ENCODE results near the gene TSPAN32. TPM values are rescaled to one million over a fixed set of nuclear protein-coding genes. Genes with fewer than 3 reads are reported as not detected.

Gene TSPAN32
- total RNA-seq, 2 experiments from 2014 or later, result 6.0 to 7.6 TPM

DNA sequence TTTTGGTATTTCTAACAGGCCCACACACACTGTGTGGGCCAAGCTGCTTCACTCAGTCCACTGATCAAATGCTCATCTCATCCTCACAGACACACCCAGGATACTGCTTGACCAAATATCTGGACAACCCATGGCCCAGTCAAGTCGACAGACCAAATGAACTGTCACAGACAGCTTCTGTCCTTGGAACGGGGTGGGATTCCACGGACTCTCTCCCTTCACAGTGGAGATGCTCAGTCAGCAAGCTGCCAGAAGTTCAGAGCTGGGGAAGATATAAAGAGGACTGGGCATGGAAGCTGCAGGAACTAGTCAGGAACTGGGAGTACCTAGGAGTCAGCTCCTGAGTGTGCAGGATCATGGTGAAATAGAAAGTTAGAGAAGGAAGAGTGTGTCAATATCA lies 40.7 kb downstream of the TSPAN32 start:
- H3K4me1 Mint-ChIP-seq, result no peaks in the 10 kb centered on the region
- DNase-seq, result no peak
- H3K9me3 Mint-ChIP-seq (ENCODE audit: low read depth), result peaks cover 6% of the 10 kb centered on the region
- ChIA-PET CTCF (no interaction called here), POLR2A (no interaction called here)
- H3K27me3 Mint-ChIP-seq, result peaks cover 6% of the 10 kb centered on the region
- H3K36me3 Mint-ChIP-seq (ENCODE audit: low read depth), result no peaks in the 10 kb centered on the region
- no peak overlapping the region for H3K27ac Mint-ChIP-seq
- no peak for ATAC-seq
- intact Hi-C loops (cut with DNase I, micrococcal nuclease), result no loop called here
- no peak overlapping the region for H3K4me3 Mint-ChIP-seq

GRCh38 chr11:2342981-2343380 lies 41.2 kb downstream of the TSPAN32 start:
- H3K9me3 Mint-ChIP-seq (ENCODE audit: low read depth), result peaks cover 6% of the 10 kb centered on the region
- H3K4me3 Mint-ChIP-seq, result no peak overlapping the region
- ATAC-seq, result no peak
- no peaks in the 10 kb centered on the region for H3K36me3 Mint-ChIP-seq (ENCODE audit: low read depth)
- H3K27me3 Mint-ChIP-seq, result peaks cover 4% of the 10 kb centered on the region
- DNase-seq, result no peak
- intact Hi-C loops (cut with DNase I, micrococcal nuclease), result no loop called here
- POLR2A ChIA-PET, result no interaction called here
- CTCF ChIA-PET, result no interaction called here
- H3K4me1 Mint-ChIP-seq, result no peaks in the 10 kb centered on the region
- H3K27ac Mint-ChIP-seq, result no peak overlapping the region

- Mint-ChIP-seq H3K27me3 (peaks cover 4% of the 10 kb centered on the region), H3K36me3 (ENCODE audit: low read depth) (no peaks in the 10 kb centered on the region), H3K9me3 (ENCODE audit: low read depth) (peaks cover 6% of the 10 kb centered on the region), H3K4me3 (no peak overlapping the region), H3K27ac (no peak overlapping the region), H3K4me1 (no peaks in the 10 kb centered on the region)
- intact Hi-C loops (cut with DNase I, micrococcal nuclease), result no loop called here
- ChIA-PET CTCF (no interaction called here), POLR2A (no interaction called here)
- DNase-seq (no peak), ATAC-seq (no peak)
These were observed 41.7 kb downstream of the TSPAN32 start for GRCh38 chr11:2343502-2343901.

GRCh38 chr11:2345050-2345449 lies 43.2 kb downstream of the TSPAN32 start:
- Mint-ChIP-seq H3K4me3 (no peak overlapping the region), H3K4me1 (no peaks in the 10 kb centered on the region), H3K9me3 (ENCODE audit: low read depth) (peaks cover 6% of the 10 kb centered on the region), H3K36me3 (ENCODE audit: low read depth) (no peaks in the 10 kb centered on the region), H3K27ac (no peak overlapping the region), H3K27me3 (no peaks in the 10 kb centered on the region)
- CTCF ChIA-PET, result interaction anchor here (0.9 kb wide), 1 partner anchor 75 kb away, joined by 4 read pairs; no protein-coding TSS in a partner anchor
- POLR2A ChIA-PET, result no interaction called here
- intact Hi-C loops (cut with DNase I, micrococcal nuclease), result no loop called here
- DNase-seq (no peak), ATAC-seq (no peak)

- H3K36me3 Mint-ChIP-seq (ENCODE audit: low read depth), result no peaks in the 10 kb centered on the region
- H3K4me3 Mint-ChIP-seq, result no peak overlapping the region
- no peak overlapping the region for H3K27ac Mint-ChIP-seq
- peaks cover 6% of the 10 kb centered on the region for H3K9me3 Mint-ChIP-seq (ENCODE audit: low read depth)
- intact Hi-C loops (cut with DNase I, micrococcal nuclease), result no loop called here
- ChIA-PET CTCF (no interaction called here), POLR2A (no interaction called here)
- DNase-seq (no peak), ATAC-seq (no peak)
- no peaks in the 10 kb centered on the region for H3K27me3 Mint-ChIP-seq
- H3K4me1 Mint-ChIP-seq, result no peaks in the 10 kb centered on the region
These were observed 44.2 kb downstream of the TSPAN32 start for GRCh38 chr11:2346014-2346413.

GRCh38 chr11:2346586-2347307 lies 44.9 kb downstream of the TSPAN32 start:
- H3K4me3 Mint-ChIP-seq, result no peak overlapping the region
- H3K36me3 Mint-ChIP-seq (ENCODE audit: low read depth), result no peaks in the 10 kb centered on the region
- H3K27ac Mint-ChIP-seq, result no peak overlapping the region
- POLR2A ChIA-PET, result no interaction called here
- peaks cover 6% of the 10 kb centered on the region for H3K9me3 Mint-ChIP-seq (ENCODE audit: low read depth)
- H3K27me3 Mint-ChIP-seq, result no peaks in the 10 kb centered on the region
- DNase-seq (no peak), ATAC-seq (no peak)
- intact Hi-C loops (cut with DNase I, micrococcal nuclease), result no loop called here
- H3K4me1 Mint-ChIP-seq, result no peaks in the 10 kb centered on the region
- CTCF ChIA-PET, result interaction anchor here (0.6 kb wide), 1 partner anchor 184 kb away, joined by 3 read pairs; no protein-coding TSS in a partner anchor

GRCh38 chr11:2347308-2347830 lies 45.6 kb downstream of the TSPAN32 start:
- no peak overlapping the region for H3K4me3 Mint-ChIP-seq
- no peaks in the 10 kb centered on the region for H3K4me1 Mint-ChIP-seq
- peaks cover 5% of the 10 kb centered on the region for H3K9me3 Mint-ChIP-seq (ENCODE audit: low read depth)
- ATAC-seq (no peak), DNase-seq (no peak)
- H3K36me3 Mint-ChIP-seq (ENCODE audit: low read depth), result no peaks in the 10 kb centered on the region
- H3K27me3 Mint-ChIP-seq, result no peaks in the 10 kb centered on the region
- H3K27ac Mint-ChIP-seq, result no peak overlapping the region
- ChIA-PET POLR2A (no interaction called here), CTCF (no interaction called here)
- intact Hi-C loops (cut with DNase I, micrococcal nuclease), result no loop called here

- POLR2A ChIA-PET, result no interaction called here
- DNase-seq (no peak), ATAC-seq (no peak)
- no peak overlapping the region for H3K4me3 Mint-ChIP-seq
- no peaks in the 10 kb centered on the region for H3K36me3 Mint-ChIP-seq (ENCODE audit: low read depth)
- CTCF ChIA-PET, result no interaction called here
- intact Hi-C loops (cut with DNase I, micrococcal nuclease), result no loop called here
- H3K27me3 Mint-ChIP-seq, result no peaks in the 10 kb centered on the region
- no peak overlapping the region for H3K27ac Mint-ChIP-seq
- no peaks in the 10 kb centered on the region for H3K4me1 Mint-ChIP-seq
- peaks cover 2% of the 10 kb centered on the region for H3K9me3 Mint-ChIP-seq (ENCODE audit: low read depth)
These were observed 47.2 kb downstream of the TSPAN32 start for GRCh38 chr11:2348986-2349385.

DNA sequence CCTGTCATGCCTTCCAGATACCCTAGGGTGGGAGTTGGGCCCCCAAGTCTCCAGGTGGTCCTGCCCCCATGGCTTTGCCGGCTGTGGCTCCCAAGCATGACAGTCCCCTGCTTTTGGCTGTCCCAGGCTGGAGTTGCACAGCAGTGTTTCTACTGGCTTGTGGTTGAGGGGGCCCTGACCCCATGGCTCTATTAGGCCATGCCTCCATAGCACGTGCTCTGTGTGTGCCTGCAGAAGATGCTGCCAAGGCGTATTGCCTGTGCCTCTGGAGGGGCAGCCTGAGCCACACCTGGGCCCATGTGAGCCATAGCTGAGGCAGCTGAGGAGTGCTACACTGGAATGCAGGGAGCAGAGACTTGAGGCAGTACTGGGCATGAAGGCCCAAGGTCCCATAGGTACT lies 49.9 kb downstream of the TSPAN32 start:
- Mint-ChIP-seq H3K36me3 (ENCODE audit: low read depth) (no peaks in the 10 kb centered on the region), H3K27me3 (no peaks in the 10 kb centered on the region), H3K4me3 (no peak overlapping the region), H3K4me1 (no peaks in the 10 kb centered on the region), H3K27ac (no peak overlapping the region), H3K9me3 (ENCODE audit: low read depth) (no peaks in the 10 kb centered on the region)
- intact Hi-C loops (cut with DNase I, micrococcal nuclease), result no loop called here
- DNase-seq (no peak), ATAC-seq (no peak)
- ChIA-PET POLR2A (no interaction called here), CTCF (no interaction called here)

DNA sequence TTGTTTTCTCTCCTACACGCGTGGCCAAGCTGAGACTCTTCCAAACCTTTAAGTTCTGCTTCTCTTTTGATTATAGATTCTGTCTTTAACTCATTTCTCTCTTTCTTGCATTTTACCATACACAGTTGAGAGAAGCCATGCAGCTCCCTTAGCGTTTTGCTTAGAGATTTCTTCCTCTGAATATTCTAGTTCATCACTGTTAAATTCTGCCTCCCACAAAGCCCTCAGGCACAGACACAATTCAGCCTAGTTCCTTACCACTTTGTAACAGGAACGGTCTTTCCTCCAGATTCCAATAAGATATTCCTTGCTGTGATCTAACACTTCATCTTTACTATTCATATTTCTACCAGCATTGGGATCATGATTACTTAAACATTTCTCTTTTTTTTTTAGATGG lies 50.6 kb downstream of the TSPAN32 start:
- H3K27me3 Mint-ChIP-seq, result no peaks in the 10 kb centered on the region
- ATAC-seq, result no peak

DNA sequence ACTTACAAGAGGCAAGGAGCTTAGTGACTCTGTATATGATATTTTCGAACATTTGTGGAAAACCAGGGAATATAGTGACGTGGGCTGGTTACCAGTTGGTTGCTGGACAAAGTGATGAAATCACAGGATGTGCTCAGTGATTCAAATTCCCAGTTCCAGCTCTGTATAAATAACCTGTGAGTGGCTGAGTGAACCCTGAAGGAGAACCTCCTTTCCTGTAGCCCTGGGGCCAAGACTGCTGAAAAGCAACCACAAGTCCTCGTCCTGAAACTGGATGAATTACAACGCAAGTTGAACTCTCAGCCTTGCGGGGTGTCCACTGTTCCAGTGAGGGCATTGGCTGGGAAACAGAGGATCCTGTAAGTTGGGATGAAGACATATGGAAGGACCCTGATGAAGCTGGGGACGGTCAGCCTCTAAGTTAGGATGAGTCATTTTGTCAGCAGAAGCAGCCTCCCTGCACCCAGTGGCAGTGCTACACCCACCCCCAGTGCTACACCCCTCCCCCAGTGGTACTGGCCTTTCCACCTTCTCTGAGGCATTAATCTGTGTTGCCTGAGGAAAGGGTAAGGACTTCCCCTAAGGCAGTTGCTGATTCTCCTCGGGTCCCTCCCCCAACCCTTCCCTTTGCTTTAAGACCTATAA lies 53.3 kb downstream of the TSPAN32 start:
- Mint-ChIP-seq H3K27me3 (no peaks in the 10 kb centered on the region), H3K36me3 (ENCODE audit: low read depth) (no peaks in the 10 kb centered on the region), H3K27ac (no peak overlapping the region), H3K4me1 (no peaks in the 10 kb centered on the region), H3K4me3 (no peak overlapping the region), H3K9me3 (ENCODE audit: low read depth) (no peaks in the 10 kb centered on the region)
- intact Hi-C loops (cut with DNase I, micrococcal nuclease), result no loop called here
- ATAC-seq (no peak), DNase-seq (no peak)
- ChIA-PET POLR2A (no interaction called here), CTCF (no interaction called here)

More for the DNA sequence above, 50.6 kb downstream of the TSPAN32 start:
- intact Hi-C loops (cut with DNase I, micrococcal nuclease), result no loop called here
- Mint-ChIP-seq H3K27ac (no peak overlapping the region), H3K4me1 (no peaks in the 10 kb centered on the region), H3K4me3 (no peak overlapping the region), H3K9me3 (ENCODE audit: low read depth) (no peaks in the 10 kb centered on the region), H3K36me3 (ENCODE audit: low read depth) (no peaks in the 10 kb centered on the region)
- ChIA-PET POLR2A (no interaction called here), CTCF (no interaction called here)
- DNase-seq, result no peak

- intact Hi-C loops (cut with DNase I, micrococcal nuclease), result no loop called here
These were observed 55.4 kb downstream of the TSPAN32 start for GRCh38 chr11:2357246-2357645.

More at GRCh38 chr11:2357246-2357645, 55.4 kb downstream of the TSPAN32 start:
- H3K4me3 Mint-ChIP-seq, result no peak overlapping the region
- no peak overlapping the region for H3K27ac Mint-ChIP-seq
- CTCF ChIA-PET, result no interaction called here
- H3K36me3 Mint-ChIP-seq (ENCODE audit: low read depth), result no peaks in the 10 kb centered on the region
- H3K4me1 Mint-ChIP-seq, result no peaks in the 10 kb centered on the region
- no peaks in the 10 kb centered on the region for H3K27me3 Mint-ChIP-seq
- POLR2A ChIA-PET, result no interaction called here
- H3K9me3 Mint-ChIP-seq (ENCODE audit: low read depth), result no peaks in the 10 kb centered on the region
- ATAC-seq, result no peak
- DNase-seq, result no peak
